GM12892 (cell line): ENCODE measurements around the gene GRHL1.

ENCODE experiments used
- POLR2A ChIP-seq: IDR thresholded peaks from 2 replicates; pipeline ENCODE4 v1.6.1; 2011; ENCODE audit warnings: low read depth, low read length, control low read depth
- POLR2AphosphoS5 ChIP-seq: IDR thresholded peaks from 2 replicates; pipeline ENCODE4 v1.6.1; 2011; ENCODE audit warnings: low read depth, low read length, control low read depth

GRCh38 chr2:10016001-10016801 is 64.7 kb downstream of the GRHL1 start:
- TF ChIP-seq POLR2A (no peak), POLR2AphosphoS5 (no peak)
